ENCODE measurements around the gene STX1A.

DNA sequence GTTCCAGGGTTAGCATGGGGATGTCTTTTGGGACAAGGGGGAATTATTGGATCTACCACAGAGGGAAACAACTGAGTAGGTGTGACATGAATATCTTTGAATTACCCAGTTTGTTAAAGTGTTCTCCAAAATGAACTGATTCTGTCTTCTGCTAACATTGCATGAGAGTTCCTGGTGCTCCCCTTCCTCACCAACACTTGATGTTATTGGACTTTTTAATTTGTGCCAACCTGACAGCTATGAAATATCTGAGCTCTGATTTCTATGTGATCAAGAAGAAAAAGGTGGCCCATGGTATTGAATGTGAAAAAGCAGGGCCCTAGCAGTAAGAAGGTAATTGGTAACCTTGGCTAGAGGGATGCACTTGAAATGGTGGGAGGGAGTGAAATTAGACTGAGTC is 56.4 kb downstream of the STX1A start:
- TF ChIP-seq, protein P1, sequence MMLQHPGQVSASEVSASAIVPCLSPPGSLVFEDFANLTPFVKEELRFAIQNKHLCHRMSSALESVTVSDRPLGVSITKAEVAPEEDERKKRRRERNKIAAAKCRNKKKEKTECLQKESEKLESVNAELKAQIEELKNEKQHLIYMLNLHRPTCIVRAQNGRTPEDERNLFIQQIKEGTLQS (CRISPR knock-in tag; conservative IDR thresholded peaks at IDR 0.05) = no peak
- TF ChIP-seq ZNF263 (CRISPR knock-in tag; IDR thresholded peaks at IDR 0.05; ENCODE audit: low read depth) = no peak
